ENCODE results near the gene CAMK2A.

Gene CAMK2A

DNA sequence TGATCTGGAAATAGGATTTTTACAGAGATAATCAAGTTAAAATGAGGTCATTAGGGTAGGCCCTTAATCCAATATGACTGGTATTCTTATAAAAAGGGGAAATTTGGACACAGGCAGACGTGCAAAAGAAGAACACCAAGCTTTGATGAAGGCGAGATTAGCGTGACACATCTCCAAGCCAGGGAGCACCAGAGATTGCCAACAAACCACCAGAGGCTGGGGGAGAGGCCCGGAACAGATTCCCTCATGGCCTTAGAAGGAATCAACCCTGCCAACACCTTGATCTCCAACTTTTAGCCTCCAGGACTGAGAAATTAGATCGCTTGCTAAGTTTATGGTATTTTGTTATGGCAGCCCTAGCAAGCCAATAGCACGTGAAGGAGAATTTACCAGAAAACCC lies 23.9 kb upstream of the CAMK2A start:
- H3K27ac ChIP-seq: no peak overlapping the region
- DNase-seq (ENCODE audit: low spot score): no peak
- ChIA-PET POLR2A (ENCODE audit: low non-redundant PET) (no interaction called here), CTCF (no interaction called here)
- TF ChIP-seq, protein P1, sequence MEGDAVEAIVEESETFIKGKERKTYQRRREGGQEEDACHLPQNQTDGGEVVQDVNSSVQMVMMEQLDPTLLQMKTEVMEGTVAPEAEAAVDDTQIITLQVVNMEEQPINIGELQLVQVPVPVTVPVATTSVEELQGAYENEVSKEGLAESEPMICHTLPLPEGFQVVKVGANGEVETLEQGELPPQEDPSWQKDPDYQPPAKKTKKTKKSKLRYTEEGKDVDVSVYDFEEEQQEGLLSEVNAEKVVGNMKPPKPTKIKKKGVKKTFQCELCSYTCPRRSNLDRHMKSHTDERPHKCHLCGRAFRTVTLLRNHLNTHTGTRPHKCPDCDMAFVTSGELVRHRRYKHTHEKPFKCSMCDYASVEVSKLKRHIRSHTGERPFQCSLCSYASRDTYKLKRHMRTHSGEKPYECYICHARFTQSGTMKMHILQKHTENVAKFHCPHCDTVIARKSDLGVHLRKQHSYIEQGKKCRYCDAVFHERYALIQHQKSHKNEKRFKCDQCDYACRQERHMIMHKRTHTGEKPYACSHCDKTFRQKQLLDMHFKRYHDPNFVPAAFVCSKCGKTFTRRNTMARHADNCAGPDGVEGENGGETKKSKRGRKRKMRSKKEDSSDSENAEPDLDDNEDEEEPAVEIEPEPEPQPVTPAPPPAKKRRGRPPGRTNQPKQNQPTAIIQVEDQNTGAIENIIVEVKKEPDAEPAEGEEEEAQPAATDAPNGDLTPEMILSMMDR (conservative IDR thresholded peaks at IDR 0.05; ENCODE audit: low read depth): no peak

GRCh38 chr5:150312518-150312917 lies 22.9 kb upstream of the CAMK2A start:
- CTCF ChIA-PET: interaction anchor here (0.6 to 1.0 kb wide), 2 partner anchors 35 to 44 kb away, joined by 3 read pairs; no protein-coding TSS in a partner anchor
- POLR2A ChIA-PET (ENCODE audit: low non-redundant PET): no interaction called here
- TF ChIP-seq, protein P1 (conservative IDR thresholded peaks at IDR 0.05; ENCODE audit: low read depth): no peak

DNA sequence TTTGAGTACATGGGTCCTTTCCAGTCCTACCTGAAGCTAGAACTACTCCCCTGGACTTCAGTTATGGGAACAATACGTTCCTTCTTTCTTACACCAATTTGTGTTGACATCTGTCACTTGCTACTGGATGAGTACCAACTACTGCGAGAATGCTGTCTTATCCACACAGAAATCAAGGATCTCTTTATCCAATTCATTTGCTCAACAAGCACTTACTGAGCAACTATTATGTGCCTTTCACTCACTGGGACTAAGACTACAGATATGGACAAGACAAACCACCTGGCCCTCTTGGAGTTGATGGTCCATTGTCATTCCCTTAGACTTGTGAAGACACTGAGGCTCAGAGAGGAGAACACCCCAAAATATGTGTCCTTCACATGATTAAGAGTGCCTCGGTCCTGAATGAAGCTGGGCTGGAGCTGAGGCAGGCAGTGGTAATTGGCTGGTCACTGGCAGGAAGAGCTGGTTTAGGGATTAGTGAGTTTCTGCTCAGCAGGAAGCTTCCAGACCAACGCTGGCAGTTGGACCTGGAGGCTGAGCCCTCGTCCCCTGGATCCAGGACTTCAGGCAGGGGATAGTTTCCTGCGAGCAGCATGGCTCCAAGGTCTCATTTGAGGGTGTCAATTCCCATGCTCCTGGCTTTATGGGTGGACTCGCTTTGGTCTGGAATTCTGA lies 21.6 kb upstream of the CAMK2A start:
- DNase-seq (ENCODE audit: low spot score): no peak
- no peak overlapping the region for H3K27ac ChIP-seq
- ChIA-PET CTCF (interaction anchor here (0.6 to 0.7 kb wide), 2 partner anchors 11 to 17 kb away, joined by 4 to 8 read pairs; no protein-coding TSS in a partner anchor), POLR2A (ENCODE audit: low non-redundant PET) (no interaction called here)
- TF ChIP-seq, protein P1 (conservative IDR thresholded peaks at IDR 0.05; ENCODE audit: low read depth): no peak

More at GRCh38 chr5:150312518-150312917, 22.9 kb upstream of the CAMK2A start:
- H3K27ac ChIP-seq: no peak overlapping the region
- DNase-seq (ENCODE audit: low spot score): no peak

- H3K27ac ChIP-seq: no peak overlapping the region
- no peak for DNase-seq (ENCODE audit: low spot score)
- TF ChIP-seq, protein P1 (conservative IDR thresholded peaks at IDR 0.05; ENCODE audit: low read depth): no peak
- CTCF ChIA-PET: interaction anchor here (0.6 kb wide), 1 partner anchor 16 kb away, joined by 4 read pairs; no protein-coding TSS in a partner anchor
- POLR2A ChIA-PET (ENCODE audit: low non-redundant PET): no interaction called here
Measured at GRCh38 chr5:150310246-150310645, 20.7 kb upstream of the CAMK2A start.

DNA sequence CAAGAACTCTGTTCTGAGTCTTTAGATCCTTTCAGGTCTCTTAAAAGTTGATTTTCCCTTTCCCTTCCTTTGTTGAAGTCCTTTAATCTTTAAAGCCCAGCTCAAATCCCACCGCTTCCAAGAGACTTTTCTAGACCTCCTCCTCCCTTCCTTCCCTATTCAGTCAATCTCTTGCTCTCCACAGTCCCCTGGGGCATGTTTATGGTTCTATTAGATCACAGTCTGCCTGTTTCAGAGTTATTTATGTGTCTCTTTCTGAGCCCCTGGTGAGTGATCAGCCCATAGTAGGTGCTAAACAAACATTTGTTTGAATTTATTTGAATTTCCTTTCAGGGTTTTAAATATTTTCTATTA lies 20.3 kb upstream of the CAMK2A start:
- CTCF ChIA-PET: no interaction called here
- TF ChIP-seq, protein P1 (conservative IDR thresholded peaks at IDR 0.05; ENCODE audit: low read depth): no peak
- POLR2A ChIA-PET (ENCODE audit: low non-redundant PET): no interaction called here
- DNase-seq (ENCODE audit: low spot score): no peak
- no peak overlapping the region for H3K27ac ChIP-seq

DNA sequence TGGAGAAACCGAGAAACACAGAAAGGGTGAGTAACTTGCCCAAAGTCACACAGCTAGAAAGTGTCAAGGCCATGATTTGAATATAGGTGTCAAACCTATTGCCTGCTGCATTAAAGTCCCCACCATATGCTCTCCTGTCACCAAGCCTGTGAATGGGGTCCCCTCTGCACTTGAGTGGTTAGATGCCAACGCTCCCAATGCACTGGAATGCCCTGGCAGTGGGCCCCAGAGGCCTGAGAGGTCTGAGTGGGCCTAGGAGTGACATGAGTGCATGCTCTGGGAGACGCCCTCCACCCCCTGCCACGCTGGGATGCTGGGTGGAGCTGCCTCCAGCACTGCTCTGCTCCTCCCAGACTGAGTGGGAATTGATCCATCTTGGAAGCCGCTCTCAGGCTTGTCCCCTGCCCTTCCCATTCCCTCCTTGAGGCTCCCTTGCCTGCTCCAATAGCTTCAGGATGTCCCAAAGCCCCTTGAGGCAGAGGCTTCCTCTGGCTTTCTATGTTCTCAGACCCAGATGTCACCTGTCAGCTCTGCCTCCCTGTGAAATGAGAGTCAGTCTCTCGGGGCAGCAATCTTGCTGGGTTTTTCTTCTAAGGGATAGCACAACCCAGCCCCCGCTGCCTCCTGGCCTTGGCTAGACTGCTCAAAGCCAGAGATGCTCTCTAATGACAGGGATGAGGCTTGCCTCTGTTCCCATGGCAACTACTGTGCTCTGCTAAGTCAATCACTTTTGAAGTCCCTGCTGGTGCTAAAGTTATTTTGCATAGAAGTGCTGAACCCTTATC lies 19.7 kb upstream of the CAMK2A start:
- TF ChIP-seq, protein P1 (conservative IDR thresholded peaks at IDR 0.05; ENCODE audit: low read depth): no peak
- H3K27ac ChIP-seq: no peak overlapping the region
- ChIA-PET POLR2A (ENCODE audit: low non-redundant PET) (no interaction called here), CTCF (interaction anchor here (0.7 kb wide), 1 partner anchor 1153 kb away, joined by 3 read pairs; no protein-coding TSS in a partner anchor)
- DNase-seq (ENCODE audit: low spot score): no peak

All from RWPE1 (cell line).